GM19467 (cell line): Measurements from ENCODE around the gene NHSL1.
"Not testable (repeated sequence)": the region's sequence is repeated elsewhere in the genome, so short reads cannot be mapped to it uniquely, and the experiment has no call there.

Source experiments
- ATAC-seq: cut with Tn5 transposase; IDR thresholded peaks from one replicate; pipeline ENCODE4 v1.9.1; 2021; ENCODE audit warnings: mild to moderate bottlenecking, moderate library complexity; ENCODE audit not compliant: unreplicated experiment

NHSL1 gene

DNA sequence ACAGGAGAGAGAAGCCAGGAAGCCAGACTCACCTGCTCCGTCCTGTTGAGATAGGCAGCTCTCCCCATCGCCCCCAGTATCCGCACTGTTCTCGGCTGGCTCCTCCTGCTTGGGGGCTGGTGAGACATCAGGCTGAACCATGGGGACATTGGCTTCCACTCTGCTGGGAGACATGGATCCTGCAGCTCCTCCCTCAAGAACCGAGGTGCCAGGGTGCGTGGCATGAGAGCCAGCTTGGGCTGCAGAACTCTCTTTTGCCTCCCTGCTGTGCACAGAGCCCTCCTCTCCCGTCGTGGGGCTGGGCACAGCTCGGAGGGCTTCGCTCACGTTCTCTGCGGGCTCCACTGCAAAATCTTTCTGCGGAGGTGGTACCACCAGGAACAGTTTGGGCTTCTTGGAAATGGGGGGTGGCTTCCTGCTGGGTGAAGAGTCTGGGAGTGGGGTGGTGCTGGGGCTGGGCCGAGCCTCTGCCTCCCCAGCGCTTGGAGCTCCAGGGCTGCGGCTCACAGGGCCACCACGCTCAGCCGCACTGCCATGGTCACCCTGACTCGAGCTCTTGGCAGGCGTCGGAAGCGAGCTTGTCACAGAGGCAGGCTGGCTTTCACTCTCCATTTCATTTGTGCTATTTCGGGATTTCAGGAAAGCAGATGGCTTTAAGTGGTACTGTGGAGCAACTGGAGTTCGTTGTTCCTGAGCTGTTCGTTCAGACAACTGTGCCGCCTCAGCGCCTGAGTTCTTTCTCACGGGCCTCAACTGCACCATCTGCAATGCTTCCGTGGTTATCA is 68.7 kb downstream of the NHSL1 start:
- no peak for ATAC-seq

DNA sequence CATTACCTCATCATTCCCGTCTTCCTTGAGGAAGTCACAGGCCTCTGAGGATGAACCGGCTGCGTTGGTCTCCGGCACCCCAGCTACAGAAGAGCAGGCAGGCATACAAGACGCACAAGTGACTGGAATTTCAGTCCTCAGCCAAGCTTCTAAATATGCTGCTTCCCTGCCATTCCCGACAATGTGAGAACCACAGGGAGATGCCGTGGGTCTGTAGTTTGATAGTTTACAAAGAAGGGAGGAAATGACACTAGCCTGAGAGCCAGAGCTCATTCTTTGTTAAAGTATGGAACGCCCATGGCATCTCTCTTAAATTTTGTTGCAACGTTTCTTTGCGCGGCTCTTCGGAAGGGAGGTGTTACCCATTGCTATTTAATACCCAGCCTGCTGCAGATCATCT is 69.5 kb downstream of the NHSL1 start:
- ATAC-seq = no peak

DNA sequence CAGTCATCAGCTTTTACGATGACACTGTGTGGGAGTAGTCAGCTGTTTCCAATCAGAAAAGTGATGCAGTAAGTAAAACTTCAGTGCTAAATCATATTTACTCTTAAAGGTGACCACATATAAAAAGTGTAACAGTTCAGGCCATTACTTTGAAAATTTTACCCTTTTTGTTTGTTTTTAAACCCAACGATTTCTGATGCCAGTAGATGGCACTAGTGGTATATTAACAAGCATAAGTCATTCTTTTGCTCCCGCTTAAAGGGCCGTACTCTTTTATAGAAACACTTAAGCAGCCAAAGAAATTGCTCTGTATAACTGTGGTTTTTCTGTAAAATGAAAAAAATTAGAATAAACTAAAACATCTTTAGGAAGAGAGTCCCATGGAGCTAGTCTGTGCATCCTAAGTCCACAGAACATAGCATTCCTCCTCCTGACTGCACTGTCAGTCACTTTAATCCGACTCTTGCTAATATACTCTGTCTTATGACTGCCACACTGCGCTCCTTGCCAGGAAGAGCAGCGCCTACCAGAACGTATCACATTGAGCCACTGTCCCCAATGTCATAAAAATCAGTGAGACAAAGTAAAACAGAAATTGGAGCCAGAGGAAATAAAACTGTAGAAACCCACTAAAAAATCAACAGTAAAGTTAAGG is 70.2 kb downstream of the NHSL1 start:
- ATAC-seq = peak; percentile 51

DNA sequence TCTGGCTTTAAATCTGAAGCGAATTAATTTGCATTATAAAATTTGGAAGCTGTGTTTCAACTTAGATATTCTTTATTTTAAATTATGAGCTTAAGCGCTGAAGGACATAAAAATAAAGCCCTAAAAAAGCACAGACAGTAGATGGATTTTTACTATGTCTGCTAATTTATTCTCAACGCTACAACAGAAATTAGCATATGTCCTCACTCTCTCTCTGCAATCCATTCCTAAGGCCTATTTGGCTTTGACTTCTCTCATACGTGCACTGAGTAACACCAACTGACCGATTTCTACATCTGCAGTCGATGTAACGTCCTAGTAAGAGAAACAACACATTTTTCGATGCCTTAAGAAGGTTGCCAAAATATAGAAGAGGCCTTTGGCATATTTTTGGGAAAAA is 71.6 kb downstream of the NHSL1 start:
- ATAC-seq = no peak

DNA sequence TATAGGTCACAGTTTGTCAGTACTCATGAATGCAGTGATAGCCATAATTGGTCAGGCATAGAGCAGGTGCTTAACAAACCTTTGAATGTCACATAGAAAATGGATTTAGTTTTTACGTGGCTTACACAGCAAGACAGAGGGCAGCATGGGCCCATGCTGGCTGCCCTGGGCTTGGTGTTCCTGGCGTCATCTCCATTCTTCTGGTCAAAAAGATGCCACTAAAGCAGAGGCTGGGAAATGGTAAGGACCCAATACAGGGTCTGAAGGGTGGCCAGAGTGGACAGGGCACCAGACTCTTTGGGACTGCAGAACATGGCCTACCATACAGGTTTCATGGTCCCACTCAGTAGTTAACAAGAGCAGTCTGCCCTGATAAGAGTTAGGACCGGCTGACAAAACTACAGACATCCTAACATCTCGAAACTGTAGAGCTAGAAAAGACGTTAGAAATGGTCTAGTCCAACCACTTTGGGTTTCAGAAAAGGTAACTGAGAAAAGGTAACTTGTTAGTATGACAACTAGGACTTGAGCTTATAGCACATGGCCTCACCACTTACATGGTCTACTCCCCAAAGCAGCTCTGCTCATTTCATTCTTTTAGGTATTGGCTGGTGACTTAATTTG is 72.7 kb downstream of the NHSL1 start:
- ATAC-seq = no peak

GRCh38 chr6:138425256-138425655 is 74.0 kb downstream of the NHSL1 start:
- not testable (repeated sequence) for ATAC-seq

- ATAC-seq = no peak
Measured at GRCh38 chr6:138424004-138424904, 75.0 kb downstream of the NHSL1 start.

GRCh38 chr6:138422861-138423260 is 76.4 kb downstream of the NHSL1 start:
- no peak for ATAC-seq

GRCh38 chr6:138421608-138422007 is 77.7 kb downstream of the NHSL1 start:
- no peak for ATAC-seq

DNA sequence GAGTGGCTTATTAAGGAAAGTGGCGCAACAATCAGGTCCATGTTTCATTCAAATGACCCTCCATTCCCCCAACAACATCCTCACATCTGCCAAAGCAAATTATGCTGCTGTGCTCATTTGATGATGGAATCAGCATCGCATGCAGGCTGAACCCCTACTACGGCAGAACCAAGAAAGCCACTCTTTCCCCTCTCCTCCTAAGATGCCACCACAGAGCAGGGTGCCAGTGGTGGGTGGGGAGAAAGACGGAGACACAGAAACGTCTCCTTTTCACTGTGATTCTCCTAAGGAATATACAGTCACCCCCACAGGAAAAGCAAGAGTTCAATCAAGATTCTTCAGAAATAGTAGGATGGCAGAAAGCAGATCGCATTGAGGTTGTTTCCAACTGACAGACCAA is 78.2 kb downstream of the NHSL1 start:
- ATAC-seq = no peak

GRCh38 chr6:138420356-138420755 is 78.9 kb downstream of the NHSL1 start:
- no peak for ATAC-seq

- ATAC-seq = no peak
Measured at GRCh38 chr6:138419766-138420165, 79.5 kb downstream of the NHSL1 start.

DNA sequence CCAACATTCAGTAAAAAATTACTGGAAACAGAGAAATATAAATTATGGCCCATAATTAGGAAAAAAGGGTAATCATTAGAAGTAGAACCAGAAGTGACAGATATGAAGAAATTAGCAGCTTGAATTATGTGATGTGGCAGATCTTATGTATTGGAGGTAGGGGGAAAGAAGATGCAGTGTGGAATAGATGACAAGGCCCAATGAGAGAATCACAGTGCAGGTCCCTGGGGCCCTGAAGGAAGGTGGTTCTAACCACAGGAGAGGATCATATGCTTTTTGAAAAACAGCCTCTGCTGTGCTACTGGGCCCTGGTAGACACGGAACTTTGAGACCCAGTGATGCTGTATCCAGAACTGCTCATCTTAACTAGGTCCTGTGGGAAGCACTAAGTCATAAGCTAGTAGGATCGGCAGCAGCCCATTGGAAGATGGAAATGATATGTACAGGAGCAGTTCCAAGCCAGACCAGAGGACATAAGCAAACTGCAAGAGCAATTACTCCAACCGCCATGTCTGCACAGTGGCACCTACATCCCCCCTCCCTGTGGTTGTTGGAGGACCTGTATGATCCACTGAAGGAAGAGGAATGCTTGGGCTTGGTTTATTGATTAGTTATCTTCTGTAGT is 81.1 kb downstream of the NHSL1 start:
- no peak for ATAC-seq

GRCh38 chr6:138417493-138418117 is 81.7 kb downstream of the NHSL1 start:
- ATAC-seq = no peak

- no peak for ATAC-seq
Measured at GRCh38 chr6:138416206-138416605, 83.1 kb downstream of the NHSL1 start.

DNA sequence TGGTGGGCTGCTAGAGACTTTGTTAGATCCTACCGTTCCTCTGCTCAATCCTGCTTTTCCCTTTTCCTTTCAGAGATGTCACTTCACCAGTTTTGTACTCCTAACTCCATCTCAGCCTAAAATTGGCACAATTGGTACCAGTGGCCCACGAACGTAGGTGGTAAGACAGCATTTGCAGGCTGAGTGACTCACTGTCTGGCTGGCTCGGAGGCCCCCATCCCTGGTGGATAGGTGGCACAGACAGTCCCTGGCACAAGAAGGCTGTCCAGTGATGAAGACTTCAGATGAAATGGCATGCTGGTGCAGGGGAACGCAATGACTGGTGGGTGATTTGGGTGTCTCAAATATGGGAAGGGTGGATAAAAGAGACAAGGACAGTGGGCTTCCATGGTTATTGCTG is 84.2 kb downstream of the NHSL1 start:
- ATAC-seq = no peak

- no peak for ATAC-seq
Measured at GRCh38 chr6:138410972-138411880, 88.1 kb downstream of the NHSL1 start.

- no peak for ATAC-seq
Measured at GRCh38 chr6:138410048-138410735, 89.1 kb downstream of the NHSL1 start.

DNA sequence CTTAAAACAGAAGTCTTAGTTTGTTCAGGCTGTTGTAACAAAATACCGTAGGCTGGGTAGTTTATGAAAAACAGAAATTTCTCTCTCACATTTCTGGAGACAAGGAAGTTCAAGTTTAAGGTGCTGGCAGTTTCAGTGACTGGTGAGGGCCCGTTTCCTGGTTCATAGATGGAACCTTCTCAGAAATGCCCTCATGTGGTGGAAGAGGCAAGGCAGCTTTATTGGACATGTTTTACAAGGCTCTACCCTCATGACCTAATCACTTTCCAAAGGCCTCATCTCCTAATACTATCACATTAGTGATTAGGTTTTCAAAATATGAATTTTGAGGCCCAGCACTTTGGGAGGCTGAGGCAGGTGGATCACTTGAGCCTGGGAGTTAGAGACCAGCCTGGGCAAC is 92.9 kb downstream of the NHSL1 start:
- ATAC-seq = no peak
